ENCODE data around the gene COL18A1.

COL18A1 gene

DNA sequence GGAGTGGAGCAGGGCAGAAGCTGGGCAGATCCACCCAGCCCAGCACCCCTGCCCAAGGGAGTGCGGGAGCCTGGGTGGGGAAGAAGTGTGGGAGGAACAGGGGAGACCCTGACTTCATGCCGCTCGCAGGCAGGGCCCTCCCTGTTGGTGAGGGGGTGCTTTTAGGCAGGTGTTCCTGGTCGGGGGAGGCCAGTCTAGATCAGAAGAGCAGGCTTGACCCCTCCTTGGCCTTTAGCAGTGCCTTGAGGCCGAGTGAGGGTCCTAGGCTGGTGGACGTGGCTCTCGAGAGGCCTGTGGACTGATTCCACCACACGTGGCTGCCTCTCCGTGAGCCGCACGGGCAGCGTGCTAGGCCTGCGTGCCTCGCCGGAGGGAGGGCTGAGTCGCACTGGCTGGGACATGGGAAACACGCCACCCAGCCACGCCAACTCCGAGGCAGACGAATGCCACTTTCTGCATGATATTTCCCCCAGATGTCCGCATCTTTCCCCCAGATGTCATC is 19.4 kb upstream of the COL18A1 start:
- H3K4me3 ChIP-seq (ENCODE audit: low read depth, low read length): no peak overlapping the region
- DNase-seq (ENCODE audit: low read depth): no peak
- TF ChIP-seq, protein P1, sequence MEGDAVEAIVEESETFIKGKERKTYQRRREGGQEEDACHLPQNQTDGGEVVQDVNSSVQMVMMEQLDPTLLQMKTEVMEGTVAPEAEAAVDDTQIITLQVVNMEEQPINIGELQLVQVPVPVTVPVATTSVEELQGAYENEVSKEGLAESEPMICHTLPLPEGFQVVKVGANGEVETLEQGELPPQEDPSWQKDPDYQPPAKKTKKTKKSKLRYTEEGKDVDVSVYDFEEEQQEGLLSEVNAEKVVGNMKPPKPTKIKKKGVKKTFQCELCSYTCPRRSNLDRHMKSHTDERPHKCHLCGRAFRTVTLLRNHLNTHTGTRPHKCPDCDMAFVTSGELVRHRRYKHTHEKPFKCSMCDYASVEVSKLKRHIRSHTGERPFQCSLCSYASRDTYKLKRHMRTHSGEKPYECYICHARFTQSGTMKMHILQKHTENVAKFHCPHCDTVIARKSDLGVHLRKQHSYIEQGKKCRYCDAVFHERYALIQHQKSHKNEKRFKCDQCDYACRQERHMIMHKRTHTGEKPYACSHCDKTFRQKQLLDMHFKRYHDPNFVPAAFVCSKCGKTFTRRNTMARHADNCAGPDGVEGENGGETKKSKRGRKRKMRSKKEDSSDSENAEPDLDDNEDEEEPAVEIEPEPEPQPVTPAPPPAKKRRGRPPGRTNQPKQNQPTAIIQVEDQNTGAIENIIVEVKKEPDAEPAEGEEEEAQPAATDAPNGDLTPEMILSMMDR (IDR thresholded peaks at IDR 0.05; ENCODE audit: low read depth, low read length): no peak
- no peak for TF ChIP-seq POLR2A (IDR thresholded peaks at IDR 0.05; ENCODE audit: extremely low read depth, insufficient read length)
- no peak for TF ChIP-seq MYC (IDR thresholded peaks at IDR 0.05; ENCODE audit: low read depth, low read length)
- TF ChIP-seq, protein P2, sequence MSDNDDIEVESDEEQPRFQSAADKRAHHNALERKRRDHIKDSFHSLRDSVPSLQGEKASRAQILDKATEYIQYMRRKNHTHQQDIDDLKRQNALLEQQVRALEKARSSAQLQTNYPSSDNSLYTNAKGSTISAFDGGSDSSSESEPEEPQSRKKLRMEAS (IDR thresholded peaks at IDR 0.05; ENCODE audit: low read depth, low read length): no peak

DNA sequence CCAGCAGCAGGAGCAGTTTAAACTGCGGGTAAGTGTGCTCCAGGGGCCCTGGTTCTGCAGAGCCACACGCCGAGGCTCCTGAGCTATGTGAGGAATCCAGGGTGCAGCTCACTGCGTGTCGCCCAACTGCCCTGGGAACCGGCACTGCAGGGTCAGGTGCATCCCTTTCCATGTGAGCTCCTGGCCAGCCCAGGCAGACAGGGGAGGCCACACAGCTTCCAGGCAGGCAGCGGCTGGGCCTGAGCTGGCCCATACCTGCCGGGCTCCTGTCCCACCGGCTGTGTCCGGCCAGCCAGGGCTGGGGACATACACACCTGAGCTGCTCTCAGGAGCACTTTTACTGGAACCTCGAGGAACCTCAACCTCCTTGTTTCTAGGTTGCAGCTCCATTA is 18.6 kb upstream of the COL18A1 start:
- TF ChIP-seq POLR2A (IDR thresholded peaks at IDR 0.05; ENCODE audit: extremely low read depth, insufficient read length) (no peak), MYC (IDR thresholded peaks at IDR 0.05; ENCODE audit: low read depth, low read length) (no peak)
- TF ChIP-seq, protein P1 (IDR thresholded peaks at IDR 0.05; ENCODE audit: low read depth, low read length): no peak
- TF ChIP-seq, protein P2 (IDR thresholded peaks at IDR 0.05; ENCODE audit: low read depth, low read length): no peak
- no peak for DNase-seq (ENCODE audit: low read depth)
- H3K4me3 ChIP-seq (ENCODE audit: low read depth, low read length): no peak overlapping the region

DNA sequence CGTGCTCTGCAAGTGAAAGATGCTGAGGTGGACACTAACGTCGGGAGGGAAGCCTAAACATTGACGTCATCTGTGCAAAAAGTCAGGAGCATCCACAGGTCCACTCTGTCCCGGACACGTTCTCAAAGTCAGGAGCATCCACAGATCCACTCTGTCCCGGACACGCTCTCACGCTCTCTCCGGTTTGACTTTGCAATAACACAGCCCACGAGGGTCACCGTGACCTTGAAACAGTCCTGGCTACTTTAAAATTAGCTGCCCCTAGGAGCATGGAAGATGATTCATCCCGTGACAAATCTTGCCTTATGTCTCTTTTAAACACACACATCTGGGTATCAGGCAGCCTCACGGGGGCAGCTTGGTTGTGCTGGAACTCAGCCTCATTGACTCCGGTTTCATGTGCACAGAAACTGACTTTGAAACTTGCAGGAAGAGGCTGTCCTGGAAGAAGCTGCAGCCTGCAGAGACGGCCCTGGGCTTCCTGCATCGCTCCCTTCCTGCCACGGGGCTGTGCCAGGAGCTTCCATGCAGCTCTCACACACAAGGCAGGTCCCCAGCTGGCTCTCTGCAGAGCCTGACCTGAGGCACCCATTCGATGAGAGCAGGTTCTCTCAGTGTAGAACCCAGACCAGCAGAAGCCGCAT is 18.1 kb upstream of the COL18A1 start:
- no peak overlapping the region for H3K4me3 ChIP-seq (ENCODE audit: low read depth, low read length)
- TF ChIP-seq, protein P2 (IDR thresholded peaks at IDR 0.05; ENCODE audit: low read depth, low read length): no peak
- TF ChIP-seq POLR2A (IDR thresholded peaks at IDR 0.05; ENCODE audit: extremely low read depth, insufficient read length): no peak
- TF ChIP-seq, protein P1 (IDR thresholded peaks at IDR 0.05; ENCODE audit: low read depth, low read length): no peak
- no peak for TF ChIP-seq MYC (IDR thresholded peaks at IDR 0.05; ENCODE audit: low read depth, low read length)
- peak; percentile 48 for DNase-seq (ENCODE audit: low read depth)

DNA sequence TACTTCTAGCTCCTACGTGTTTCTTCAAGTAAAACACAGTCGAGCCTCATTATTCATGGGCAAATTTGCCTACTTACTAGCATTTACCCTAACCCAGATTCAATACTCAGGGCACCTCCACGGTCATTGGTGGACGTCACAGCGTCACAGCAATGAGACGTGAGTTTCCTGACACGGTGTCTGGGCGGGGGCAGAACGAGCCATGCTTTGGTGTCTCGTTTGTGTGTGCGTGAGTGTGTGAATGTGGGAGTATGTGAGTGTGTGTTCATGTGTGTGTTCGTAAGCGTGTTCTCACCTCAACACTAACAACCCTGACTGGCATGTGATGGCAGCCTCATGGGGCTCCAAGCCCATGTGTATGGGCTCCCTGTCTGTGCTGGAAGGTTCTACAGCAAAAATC is 17.5 kb upstream of the COL18A1 start:
- TF ChIP-seq MYC (IDR thresholded peaks at IDR 0.05; ENCODE audit: low read depth, low read length) (no peak), POLR2A (IDR thresholded peaks at IDR 0.05; ENCODE audit: extremely low read depth, insufficient read length) (no peak)
- TF ChIP-seq, protein P1 (IDR thresholded peaks at IDR 0.05; ENCODE audit: low read depth, low read length): no peak
- TF ChIP-seq, protein P2 (IDR thresholded peaks at IDR 0.05; ENCODE audit: low read depth, low read length): no peak
- DNase-seq (ENCODE audit: low read depth): no peak
- no peak overlapping the region for H3K4me3 ChIP-seq (ENCODE audit: low read depth, low read length)

DNA sequence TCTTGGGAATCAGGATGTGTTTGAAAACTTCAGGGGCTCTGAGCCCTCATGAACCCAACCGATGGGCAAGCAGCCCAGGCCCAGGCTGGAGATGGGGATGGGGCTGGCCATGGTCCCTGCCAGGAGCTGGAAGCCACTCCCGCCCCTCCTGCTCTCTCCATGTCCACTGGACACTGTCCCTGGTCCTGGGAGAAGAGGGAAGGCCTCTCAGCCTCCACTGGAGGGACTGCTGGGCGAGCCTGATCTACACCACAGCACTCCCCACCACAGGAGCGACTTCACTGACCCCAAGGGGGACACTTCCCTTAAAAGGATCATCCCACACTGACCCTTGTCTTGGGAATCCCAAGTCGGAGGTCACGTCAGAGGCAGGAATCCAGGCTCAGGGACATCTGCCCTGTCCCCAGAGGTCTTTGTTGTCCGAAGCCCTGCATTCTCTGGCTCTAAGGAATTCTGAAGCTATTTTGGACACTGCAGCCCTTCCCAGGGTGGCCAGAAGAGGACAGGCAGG is 16.9 kb upstream of the COL18A1 start:
- H3K4me3 ChIP-seq (ENCODE audit: low read depth, low read length): no peak overlapping the region
- DNase-seq (ENCODE audit: low read depth): no peak
- TF ChIP-seq POLR2A (IDR thresholded peaks at IDR 0.05; ENCODE audit: extremely low read depth, insufficient read length): no peak
- TF ChIP-seq, protein P2 (IDR thresholded peaks at IDR 0.05; ENCODE audit: low read depth, low read length): no peak
- no peak for TF ChIP-seq MYC (IDR thresholded peaks at IDR 0.05; ENCODE audit: low read depth, low read length)
- TF ChIP-seq, protein P1 (IDR thresholded peaks at IDR 0.05; ENCODE audit: low read depth, low read length): no peak

All from NB4 (cell line).